GF-D8 (cell line): ENCODE measurements around the gene PPFIA2.

Experiments used
- DNase-seq: peaks from one replicate; lab custom pipeline; 2025; lab: John Stamatoyannopoulos, UW

Gene PPFIA2

DNA sequence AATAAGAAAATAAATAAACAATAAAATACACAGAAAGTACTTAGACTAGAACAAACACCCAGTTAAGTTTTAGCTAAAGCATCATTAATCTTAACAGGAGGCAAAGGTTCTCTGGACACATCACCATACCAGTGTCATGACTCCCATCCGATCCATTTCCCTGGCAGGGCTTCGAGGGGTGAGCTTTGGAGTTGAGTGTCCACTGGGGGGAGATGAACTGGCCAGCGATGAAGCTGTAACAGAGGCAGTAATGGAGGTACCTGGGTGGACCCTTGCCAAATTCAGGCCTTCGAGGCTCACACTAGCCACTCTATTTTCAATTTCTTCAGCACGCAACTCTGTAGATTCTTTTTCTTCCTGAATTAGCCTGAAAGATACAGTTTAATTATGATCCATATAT lies 411.7 kb downstream of the PPFIA2 start:
- DNase-seq = no peak

DNA sequence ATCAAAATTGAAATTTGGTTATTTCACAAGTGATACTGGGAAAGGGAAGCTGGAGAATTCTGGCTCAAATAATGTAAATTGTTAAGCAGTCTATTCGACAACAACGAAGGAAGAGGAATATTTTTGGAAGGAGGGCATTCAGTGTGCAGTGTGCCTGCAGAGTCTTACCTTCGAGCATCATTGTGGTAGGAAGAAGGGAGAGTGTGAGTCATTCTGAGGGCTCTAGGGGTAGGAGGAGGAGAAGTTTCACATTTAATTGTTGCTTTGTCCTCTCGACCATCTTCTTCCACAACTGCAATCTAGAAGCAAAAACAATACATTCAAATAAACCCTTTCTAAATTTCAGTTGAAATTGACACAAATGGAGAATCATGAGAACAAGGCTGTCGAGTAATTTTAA lies 418.2 kb downstream of the PPFIA2 start:
- no peak for DNase-seq

DNA sequence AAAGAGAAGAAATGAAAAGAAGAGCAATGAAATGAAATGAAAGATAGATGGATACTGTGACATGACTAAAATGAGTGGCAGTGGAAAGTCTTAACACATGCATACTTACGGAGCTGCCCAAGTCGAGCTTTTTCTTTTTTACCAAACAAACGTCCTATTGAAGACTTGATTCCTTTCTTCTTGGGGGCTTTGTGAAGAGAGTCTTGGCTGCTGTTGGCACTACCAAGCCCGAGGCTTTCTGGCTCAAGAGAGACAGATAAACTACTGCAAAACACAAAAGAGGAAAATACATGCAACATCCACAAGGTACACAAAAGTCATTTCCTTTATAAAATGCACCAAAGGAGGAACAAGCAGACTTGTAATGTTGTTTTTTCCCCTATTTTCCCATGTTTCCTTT lies 420.1 kb downstream of the PPFIA2 start:
- no peak for DNase-seq

DNA sequence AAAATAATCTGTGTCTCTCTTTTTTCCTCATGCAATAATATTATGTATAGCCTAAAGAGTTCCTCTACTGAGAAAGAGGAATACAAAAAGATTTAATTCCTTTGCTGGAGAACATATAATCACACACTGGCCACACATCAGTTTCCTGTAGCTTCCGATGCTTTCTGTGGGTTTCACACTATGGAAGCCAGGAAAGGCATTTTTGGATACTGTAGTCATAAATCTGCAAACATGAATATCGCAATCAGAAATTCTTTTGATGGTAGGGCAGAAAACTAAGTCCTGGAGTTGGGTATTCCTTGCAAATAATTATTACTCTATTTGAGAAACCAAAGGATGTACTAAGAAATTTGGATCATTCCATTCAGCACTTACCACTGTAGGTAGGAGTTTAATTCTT lies 421.3 kb downstream of the PPFIA2 start:
- no peak for DNase-seq

DNA sequence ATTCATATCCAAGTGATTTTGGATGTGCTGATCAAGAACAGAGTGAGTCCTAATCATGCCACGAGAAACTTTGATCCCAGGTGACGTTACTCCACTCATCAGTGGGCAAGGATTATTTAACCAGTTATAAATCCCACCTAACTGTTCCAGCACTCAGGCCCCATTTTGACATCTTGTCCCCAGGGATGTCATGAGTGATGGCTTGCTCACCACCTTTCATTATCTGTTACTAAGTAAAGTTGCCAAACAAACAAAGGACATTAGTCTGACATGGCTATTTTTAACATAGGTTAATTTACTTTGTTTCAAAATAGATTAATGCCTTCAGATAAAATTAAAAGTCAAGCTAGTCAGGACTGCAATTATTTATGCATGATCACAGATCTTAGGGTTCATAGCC lies 425.3 kb downstream of the PPFIA2 start:
- no peak for DNase-seq

DNA sequence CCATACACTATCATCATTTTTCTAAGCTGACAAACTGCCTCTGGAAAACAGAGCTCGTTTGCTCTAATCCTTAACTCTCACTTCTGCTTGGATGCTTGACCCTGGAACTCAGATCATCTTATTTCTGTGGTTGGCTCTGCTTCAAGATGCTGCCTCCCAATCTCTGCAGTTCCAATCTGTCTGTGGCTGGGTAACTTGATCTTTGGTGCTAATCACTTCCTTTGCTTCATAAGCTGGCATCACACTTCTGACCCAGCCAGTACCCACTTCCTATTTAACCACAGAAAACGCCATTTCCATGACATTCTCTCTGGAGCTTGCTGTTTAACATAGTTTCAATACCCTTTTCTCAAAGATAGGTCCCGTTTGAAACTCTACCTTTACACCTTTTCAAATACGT lies 427.1 kb downstream of the PPFIA2 start:
- no peak for DNase-seq

DNA sequence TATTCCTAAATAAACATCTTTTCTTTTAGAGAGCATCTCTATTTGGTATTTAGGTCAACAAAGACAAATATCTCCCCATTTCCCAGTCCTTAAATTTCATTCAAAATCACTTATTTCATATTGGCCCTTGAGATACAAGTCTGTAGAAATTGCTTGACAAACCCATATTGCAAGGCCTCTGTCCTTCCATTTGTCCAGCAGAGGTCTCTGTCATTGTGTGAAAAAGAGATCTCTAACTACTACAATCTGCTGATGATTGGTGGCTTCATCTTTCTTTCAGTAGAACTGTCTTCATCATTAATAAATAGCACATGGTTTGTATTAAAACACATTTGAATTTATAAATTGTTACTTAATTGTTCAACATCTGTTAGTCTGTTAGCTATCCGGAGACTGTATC lies 428.7 kb downstream of the PPFIA2 start:
- DNase-seq = no peak

DNA sequence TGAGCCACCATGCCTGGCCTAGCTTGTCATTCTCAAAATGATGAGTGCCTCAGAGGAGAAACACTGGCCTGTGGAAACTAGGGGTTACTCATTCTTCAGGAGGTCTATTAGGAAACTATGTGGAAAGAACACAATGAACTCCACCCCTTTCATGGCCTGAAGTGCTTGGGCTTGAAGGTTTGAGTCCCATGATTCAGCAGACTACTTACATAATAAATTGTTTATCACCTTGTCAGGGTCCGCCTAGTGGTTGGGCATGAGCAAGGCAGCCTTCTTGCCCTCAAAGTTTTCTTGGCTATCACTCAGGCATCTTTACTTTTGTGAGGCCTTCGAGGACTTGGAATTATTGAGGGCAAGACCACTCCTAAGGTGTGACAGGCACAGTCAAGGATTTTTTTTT lies 430.1 kb downstream of the PPFIA2 start:
- no peak for DNase-seq

DNA sequence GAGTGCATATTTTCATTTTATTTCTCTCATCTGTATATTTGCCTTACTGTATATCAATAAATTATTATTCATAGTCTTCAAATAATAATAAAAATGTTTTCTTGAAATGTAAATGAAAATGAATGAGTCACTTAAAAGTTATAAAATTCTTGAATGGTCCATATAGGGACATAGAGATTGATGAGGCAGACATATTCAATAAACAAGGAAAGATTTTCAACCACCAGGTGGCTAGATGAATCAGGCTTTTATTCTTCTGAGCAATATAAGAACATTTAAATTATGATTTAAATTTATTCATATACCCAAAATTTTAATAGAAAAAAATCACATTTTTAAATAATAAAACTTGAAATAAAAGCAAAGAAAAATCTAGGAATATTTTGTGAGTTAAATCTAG lies 431.7 kb downstream of the PPFIA2 start:
- DNase-seq = no peak

DNA sequence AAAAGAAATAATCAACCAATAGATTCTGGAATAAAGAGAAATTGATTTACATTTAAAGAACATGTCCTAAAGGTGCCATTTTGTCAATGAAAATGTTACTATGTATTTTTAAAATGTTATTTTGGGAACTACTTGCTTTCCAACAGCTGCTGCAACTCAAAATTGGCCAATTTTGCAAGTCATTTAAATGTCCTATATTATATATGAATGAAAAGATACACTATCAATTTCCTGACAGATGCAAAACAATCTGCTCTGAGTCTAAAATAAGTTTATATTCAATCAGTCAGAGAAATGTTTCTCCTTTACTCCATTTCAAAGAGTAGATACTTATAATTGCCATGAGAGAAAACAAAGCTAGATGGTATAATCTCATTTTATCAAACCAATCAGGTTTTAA lies 434.1 kb downstream of the PPFIA2 start:
- no peak for DNase-seq

DNA sequence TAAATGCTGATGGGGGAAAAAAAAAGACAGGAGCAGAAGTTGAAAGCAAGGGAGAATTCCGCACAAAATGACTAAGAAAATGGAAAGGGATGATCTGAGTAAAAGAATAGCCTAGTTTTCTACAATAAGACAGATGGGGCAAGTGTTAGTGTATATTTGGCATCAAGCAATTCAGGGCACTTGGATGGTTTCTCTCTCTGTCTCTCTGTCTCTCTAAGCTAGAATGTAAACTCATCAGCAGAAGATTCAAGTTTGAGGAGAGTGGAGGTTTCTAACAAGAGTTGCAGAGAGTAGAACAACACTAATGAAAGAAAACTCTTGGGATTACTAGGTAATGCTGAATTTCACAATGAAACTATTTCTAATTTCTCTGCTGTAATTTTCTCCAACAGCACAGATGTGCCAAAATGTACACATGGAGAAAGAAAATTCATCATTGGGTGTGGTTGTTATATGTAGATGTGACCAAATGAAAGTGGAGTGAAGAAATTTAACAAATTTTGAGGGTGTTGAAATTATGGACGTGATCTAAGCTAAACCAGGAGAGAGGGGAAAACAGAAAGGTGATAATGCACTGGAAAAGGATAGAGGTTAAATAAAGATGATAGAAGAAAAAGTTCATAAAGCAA lies 444.1 kb downstream of the PPFIA2 start:
- DNase-seq = no peak

DNA sequence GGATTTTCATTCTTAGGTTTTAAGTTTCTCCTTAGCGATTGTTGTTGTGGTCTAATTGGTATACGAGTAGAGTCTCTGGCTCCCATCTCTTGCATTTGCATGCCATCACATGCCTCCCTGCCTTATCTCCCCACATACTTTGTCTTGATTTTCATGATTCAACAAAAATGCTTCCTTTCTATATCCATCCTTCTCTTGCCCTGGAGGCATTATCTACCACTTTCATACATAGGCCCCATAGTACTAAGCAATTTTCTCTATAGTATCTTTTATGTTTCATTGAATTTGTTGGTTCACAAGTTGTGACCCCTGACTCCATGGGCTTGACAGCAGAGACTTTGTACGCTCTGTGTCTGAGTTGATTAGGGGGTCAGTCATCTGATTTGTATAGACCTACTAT lies 455.2 kb downstream of the PPFIA2 start:
- DNase-seq = no peak

DNA sequence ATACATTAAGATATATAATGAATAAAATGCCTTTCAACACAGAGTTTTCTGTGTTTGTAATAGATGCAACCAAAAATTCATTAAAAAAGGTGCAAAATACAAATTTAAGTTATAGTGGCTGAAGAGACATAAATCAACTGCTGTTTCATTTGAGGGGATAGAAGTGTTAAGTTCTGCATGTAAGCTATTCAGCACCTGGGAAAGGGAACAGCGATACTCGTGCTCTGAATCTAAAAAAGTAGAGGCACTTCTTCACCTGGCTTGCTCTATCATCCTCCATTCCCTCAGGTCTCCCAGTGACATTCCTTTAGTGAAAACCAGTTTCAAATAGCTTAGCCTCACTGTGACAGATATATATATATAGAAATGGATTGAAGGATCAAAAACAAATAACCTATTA lies 458.7 kb downstream of the PPFIA2 start:
- no peak for DNase-seq

DNA sequence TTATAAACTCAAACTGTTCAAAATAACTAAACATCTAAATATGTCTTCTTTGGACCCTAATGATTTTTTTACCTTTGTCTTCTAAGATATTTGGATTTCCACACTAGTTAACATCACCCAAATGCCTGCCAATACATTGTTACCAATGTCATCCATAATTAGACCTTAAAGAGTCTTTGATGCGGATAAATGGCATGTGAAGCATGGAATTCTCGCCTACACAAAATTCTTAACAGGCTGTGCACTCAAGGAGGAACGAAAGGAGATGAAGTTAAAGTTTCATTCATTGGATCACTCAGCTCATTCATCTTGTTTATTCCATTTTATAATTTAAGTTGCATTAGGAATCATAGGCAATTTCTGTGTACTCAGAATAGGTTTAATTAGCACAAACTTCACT lies 461.5 kb downstream of the PPFIA2 start:
- no peak for DNase-seq

DNA sequence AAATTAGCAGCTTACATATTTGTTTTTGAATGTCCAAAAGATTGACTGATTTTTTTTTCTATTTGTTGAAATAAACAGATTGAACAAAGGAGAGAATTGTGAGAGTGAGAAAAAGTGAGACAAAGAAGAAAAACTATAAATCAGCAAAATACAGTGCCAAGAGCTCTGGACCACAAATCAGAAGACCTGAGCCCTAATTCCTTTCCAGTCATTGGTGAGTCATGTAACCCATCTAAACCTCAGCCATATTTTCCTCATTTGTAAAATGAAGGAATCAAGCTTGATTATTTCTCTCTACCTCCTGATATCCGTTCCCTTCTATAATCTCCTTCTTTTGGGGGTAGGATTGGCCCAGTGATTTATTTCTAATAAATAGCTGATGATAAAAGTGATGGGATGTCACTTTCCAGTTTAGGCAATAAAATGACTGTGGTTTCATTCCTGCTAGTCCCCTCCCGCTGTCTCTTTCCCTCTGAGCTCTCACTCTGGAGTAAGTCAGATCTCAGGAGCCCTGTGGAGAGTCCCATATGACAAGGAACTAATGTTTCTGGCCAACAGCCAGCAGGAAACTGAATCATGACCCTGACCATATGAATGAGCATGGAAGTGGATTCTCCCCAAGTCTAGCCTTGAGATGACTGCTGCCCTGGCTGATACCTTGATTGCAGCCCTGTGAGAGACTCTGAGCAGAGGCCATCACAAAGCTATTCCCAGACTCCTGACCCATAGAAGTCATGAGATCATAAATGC lies 462.4 kb downstream of the PPFIA2 start:
- no peak for DNase-seq

DNA sequence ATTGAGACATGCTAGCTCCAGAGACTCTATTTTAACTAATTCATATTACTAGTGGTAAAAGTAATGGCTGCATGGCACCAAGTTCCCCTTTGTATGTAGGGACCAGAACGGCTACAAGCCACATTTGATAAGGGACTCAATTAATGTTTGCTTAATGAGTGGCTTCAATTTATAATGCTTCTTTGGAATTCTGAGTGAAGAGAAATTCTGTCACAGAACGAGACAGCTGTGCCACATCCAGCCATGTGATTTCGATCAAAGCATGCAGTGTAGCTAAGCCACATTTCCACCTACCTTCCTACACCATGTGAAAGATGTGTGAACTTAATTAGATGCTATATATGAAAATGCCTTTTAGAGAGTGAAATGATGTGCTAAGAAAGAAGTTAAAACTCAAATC lies 463.9 kb downstream of the PPFIA2 start:
- DNase-seq = no peak

DNA sequence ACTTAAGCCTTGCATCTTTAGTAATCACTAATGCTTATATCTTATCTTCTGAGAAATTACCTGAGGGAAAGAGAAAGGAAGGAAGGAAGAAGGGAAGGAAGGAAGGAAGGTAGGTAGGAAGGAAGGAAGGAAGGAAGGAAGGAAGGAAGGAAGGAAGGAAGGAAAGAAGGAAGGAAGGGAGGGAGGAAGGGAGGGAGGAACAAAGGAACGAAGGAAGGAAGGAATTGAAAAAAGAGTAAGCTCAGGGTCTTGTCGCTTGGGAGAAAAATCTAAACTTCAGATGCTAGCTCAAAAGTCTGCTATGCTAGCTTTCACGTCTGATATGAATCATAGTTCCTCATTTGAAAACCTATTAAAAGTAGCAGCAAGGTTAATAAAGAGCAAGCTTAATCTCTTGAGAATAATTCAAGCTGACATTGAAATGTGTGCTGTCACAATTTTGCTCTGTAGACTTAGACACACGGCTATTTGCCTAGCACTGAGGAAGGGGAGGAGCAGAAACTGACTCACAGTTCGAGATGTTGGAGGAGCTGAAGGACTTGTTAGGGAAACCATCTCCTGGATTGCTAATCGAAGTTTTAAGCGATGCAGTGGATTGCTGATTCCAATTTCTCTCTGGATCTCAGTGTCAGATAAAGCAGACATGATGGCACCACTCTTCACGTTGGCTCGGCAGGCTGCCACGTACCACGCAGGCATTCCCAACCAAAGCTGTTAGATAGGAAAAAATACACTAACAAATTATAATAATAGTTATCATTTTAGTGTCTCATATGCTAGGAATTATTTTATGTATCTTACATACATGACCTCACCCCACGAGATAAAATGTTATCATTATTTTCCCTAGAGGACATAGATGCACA lies 464.6 kb downstream of the PPFIA2 start:
- no peak for DNase-seq

DNA sequence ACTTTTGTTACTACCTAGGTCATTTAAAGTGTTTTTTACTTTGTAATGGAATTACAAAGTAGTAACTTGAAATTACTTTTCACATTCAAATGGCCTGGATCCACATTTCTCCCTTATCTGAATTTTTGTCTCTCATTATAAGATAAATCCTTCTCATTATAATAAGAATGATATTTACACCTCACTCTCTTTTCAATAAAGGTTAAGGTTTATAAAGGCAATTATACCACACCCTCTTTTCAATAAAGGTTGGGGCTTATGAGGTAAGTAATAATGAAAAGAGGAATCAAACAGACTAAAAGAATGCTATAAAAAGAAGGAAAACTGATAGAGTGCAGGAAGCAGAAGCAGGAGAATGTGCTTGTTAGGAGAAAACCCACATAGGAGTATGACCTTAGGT lies 470.5 kb downstream of the PPFIA2 start:
- DNase-seq = no peak

DNA sequence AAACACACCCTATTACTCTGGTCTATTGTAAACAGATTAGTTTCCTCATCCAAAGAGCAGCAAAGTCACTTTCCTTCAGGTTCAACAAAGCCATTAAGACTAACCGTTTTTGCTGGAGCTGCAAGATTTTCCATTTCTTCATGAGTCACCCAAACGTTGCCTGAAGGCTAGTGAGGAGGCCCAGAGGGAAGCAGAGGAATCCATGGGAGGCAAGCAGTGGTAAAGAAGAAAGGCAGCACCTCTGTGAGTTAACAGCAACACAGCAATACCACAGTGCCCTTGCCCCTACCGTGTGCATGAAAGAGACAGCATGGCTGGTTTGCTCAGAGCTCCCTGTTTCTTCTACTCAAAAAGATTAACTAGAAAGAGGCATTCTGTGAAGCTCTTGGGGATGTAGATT lies 475.0 kb downstream of the PPFIA2 start:
- DNase-seq = no peak

DNA sequence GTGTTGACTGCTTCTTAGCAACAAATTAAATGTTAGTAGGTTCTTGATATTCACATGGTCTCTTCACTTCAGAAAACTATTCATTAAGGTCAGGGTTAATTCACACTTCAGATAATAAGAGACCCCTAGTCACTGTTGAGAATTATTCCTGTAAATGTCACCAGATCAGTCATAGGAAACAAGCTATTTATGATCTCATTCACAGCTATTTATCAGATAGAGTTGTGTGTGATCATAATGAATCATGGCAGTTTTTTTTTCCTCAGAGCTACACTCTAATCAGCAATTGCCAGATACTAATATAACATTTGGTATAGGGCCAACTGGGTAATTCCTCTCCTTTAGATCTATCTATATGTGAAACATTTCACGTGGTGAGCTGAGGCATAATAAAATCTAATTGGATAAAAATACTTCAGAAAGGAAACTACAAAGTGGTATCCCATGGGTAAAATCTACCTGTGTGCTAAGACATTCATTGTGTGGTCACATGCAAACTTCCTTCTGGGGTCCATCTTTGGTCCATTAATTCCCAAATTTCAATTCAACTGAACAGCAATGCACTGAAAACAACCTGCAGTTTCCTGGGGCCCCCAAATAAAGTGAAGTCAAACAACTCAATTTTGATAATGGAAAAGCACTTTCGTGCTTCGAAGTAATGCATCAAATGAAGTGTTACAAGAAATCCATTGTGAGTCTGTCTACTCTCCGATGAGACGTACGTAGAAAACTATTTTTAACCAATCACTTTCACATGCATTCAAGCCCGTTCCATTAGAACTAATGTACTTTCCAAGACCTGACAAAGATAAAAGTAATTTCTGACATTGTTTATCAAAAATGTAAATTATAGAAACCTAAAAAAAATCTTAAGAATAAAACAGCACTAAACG lies 484.3 kb downstream of the PPFIA2 start:
- no peak for DNase-seq

DNA sequence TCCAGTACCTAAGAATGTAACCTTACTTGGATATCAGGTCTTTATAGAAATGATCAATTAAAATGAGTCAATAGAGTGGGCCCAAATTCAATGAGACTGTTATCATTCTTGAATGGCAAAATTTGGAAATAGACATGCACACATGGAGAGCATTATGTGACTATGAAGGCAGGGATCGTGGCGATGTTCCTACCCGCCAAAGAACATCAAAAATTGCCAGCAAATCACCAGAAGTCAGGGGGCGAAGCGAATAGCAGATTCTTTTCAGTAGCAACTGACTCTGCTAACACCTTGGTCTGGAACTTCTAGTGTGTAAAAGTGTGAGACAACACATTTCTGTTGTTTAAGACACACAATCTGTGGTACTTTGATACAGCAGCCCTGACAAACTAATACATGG lies 488.8 kb downstream of the PPFIA2 start:
- DNase-seq = no peak

DNA sequence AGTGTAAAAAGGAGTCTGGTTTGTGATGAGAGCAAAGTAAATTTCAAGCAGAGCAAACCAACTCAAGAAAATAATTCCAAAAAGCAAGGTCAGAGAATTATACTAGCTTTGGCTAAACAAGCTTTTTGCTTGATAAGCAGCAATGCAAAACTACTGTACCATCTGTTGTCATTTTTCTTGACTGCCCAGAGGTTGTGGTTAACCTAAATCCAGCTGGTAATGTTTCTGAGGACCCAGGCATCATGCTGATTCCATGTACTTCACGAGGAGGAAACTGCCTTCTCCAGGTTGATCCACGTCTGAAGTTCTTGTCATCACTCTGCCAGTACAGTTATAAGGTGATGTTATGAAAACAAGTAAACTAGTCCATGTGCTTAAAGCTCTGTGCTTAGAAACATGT lies 496.1 kb downstream of the PPFIA2 start:
- DNase-seq = no peak
